Astrocyte (in vitro differentiated cells and primary cell): ENCODE data around the gene AMOTL1. TPM values are rescaled to one million over a fixed set of nuclear protein-coding genes. Genes with fewer than 3 reads are reported as not detected.
A peak's percentile ranks its signal among the peaks of the same experiment; 100 is the strongest.

Experiments
- DNase-seq: peaks from one replicate; pipeline ENCODE4 v3.0.0-alpha.2; 2010; ENCODE audit warnings: low read depth
- FAIRE-seq: peaks from 2 replicates; lab custom pipeline; 2011; peaks lifted over from hg19 to GRCh38; lab: Jason Lieb, UNC
- H2AFZ ChIP-seq: 2 replicates; pipeline ENCODE4 v1.6.0; 2012; ENCODE audit warnings: low read depth, low read length, inconsistent platforms
- H3K27ac ChIP-seq: 2 replicates; pipeline ENCODE4 v1.5.1; 2011; ENCODE audit warnings: low read depth, low read length, inconsistent platforms
- H3K27me3 ChIP-seq: 2 replicates; pipeline ENCODE4 v1.6.0; 2011; ENCODE audit warnings: low read length, inconsistent platforms; ENCODE audit not compliant: insufficient read depth
- H3K36me3 ChIP-seq: 2 replicates; pipeline ENCODE4 v1.5.1; 2011; ENCODE audit warnings: low read length, inconsistent platforms; ENCODE audit not compliant: insufficient read depth
- H3K4me1 ChIP-seq: 2 replicates; pipeline ENCODE4 v1.5.1; 2011; ENCODE audit warnings: low read length, inconsistent platforms; ENCODE audit not compliant: insufficient read depth
- H3K4me2 ChIP-seq: 2 replicates; pipeline ENCODE4 v1.6.0; 2012; ENCODE audit warnings: low read length, inconsistent platforms
- H3K4me3 ChIP-seq: 2 replicates; pipeline ENCODE4 v1.5.1; 2011; ENCODE audit warnings: low read depth, mild to moderate bottlenecking, low read length, inconsistent platforms; ENCODE audit not compliant: insufficient read depth
- H3K79me2 ChIP-seq: 2 replicates; pipeline ENCODE4 v1.6.0; 2012; ENCODE audit warnings: mild to moderate bottlenecking, low read length, inconsistent platforms; ENCODE audit not compliant: insufficient read depth
- H3K9ac ChIP-seq: 2 replicates; pipeline ENCODE4 v1.6.0; 2012; ENCODE audit warnings: mild to moderate bottlenecking, low read length, inconsistent platforms
- H3K9me3 ChIP-seq: 2 replicates; pipeline ENCODE4 v1.5.1; 2012; ENCODE audit warnings: low read depth, mild to moderate bottlenecking, low read length, inconsistent platforms; ENCODE audit not compliant: insufficient read depth
- H4K20me1 ChIP-seq: 2 replicates; pipeline ENCODE4 v1.6.0; 2012; ENCODE audit warnings: low read length, inconsistent platforms; ENCODE audit not compliant: insufficient read depth
- H3K27ac Mint-ChIP-seq: one replicate; pipeline ENCODE4 v1.8.0; 2021; ENCODE audit warnings: mild to moderate bottlenecking, mixed read lengths; ENCODE audit not compliant: unreplicated experiment
- H3K27me3 Mint-ChIP-seq: one replicate; pipeline ENCODE4 v1.8.0; 2021; ENCODE audit warnings: low read depth, mixed read lengths; ENCODE audit not compliant: unreplicated experiment
- H3K36me3 Mint-ChIP-seq: one replicate; pipeline ENCODE4 v1.8.0; 2021; ENCODE audit warnings: low read depth, mixed read lengths; ENCODE audit not compliant: unreplicated experiment
- H3K4me1 Mint-ChIP-seq: one replicate; pipeline ENCODE4 v1.8.0; 2021; ENCODE audit warnings: low read depth, mixed read lengths; ENCODE audit not compliant: unreplicated experiment
- H3K4me3 Mint-ChIP-seq: one replicate; pipeline ENCODE4 v1.8.0; 2021; ENCODE audit warnings: mild to moderate bottlenecking, moderate library complexity, mixed read lengths; ENCODE audit not compliant: unreplicated experiment
- H3K9me3 Mint-ChIP-seq: one replicate; pipeline ENCODE4 v1.8.0; 2021; ENCODE audit warnings: mild to moderate bottlenecking, mixed read lengths; ENCODE audit not compliant: unreplicated experiment
- EZH2 ChIP-seq: IDR thresholded peaks from 2 replicates; pipeline ENCODE4 v1.6.1; 2012; ENCODE audit warnings: mild to moderate bottlenecking, low read length, inconsistent platforms; ENCODE audit not compliant: insufficient read depth
- total RNA-seq: library from RNA; stranded (reverse); gene quantifications from 2 replicates; pipeline ENCODE4 v1.2.1, GENCODE V29; 2021
- TF ChIP-seq, protein P1 (sequence below): IDR thresholded peaks from 2 replicates; pipeline ENCODE4 v1.5.1; 2011; ENCODE audit warnings: low read depth, mild to moderate bottlenecking, inconsistent platforms, low read length, moderate library complexity; ENCODE audit not compliant: insufficient read depth

Gene AMOTL1
- total RNA-seq, 1 donor from 2014 or later = 47.8 TPM

DNA sequence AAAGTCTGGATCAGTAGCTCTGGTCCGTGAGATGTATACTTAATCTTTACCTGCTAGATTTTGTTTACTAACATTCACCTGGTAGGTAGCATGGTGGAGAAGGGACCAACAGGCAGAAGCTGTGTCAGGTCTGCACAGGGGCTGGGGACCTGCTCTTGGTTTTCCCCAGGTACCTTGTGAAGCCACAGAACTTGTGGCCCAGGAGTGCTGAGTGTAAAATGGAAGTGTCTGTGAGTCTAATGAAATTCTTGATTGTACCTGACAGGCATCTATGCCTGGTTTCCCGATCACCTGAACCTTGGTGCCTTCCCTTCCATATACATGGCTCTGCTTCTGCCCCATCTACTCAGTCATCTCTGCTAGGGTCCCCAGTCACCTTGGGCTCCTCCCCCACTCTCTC, 110.8 kb downstream of the AMOTL1 start:
- H3K27me3 Mint-ChIP-seq = no peaks in the 10 kb centered on the region
- peaks cover 41% of the 10 kb centered on the region for H3K36me3 Mint-ChIP-seq
- DNase-seq (no peak), FAIRE-seq (no peak)
- peaks cover 23% of the 10 kb centered on the region for H3K36me3 ChIP-seq
- no peak overlapping the region for H3K4me3 ChIP-seq
- H3K27me3 ChIP-seq = no peaks in the 10 kb centered on the region
- H3K4me2 ChIP-seq = no peak overlapping the region
- H3K9me3 ChIP-seq = no peaks in the 10 kb centered on the region
- H2AFZ ChIP-seq = no peak overlapping the region
- H3K79me2 ChIP-seq = peaks cover 4% of the 10 kb centered on the region
- H3K4me3 Mint-ChIP-seq = no peak overlapping the region
- H3K9me3 Mint-ChIP-seq = no peaks in the 10 kb centered on the region
- TF ChIP-seq EZH2 = no peak
- TF ChIP-seq, protein P1, sequence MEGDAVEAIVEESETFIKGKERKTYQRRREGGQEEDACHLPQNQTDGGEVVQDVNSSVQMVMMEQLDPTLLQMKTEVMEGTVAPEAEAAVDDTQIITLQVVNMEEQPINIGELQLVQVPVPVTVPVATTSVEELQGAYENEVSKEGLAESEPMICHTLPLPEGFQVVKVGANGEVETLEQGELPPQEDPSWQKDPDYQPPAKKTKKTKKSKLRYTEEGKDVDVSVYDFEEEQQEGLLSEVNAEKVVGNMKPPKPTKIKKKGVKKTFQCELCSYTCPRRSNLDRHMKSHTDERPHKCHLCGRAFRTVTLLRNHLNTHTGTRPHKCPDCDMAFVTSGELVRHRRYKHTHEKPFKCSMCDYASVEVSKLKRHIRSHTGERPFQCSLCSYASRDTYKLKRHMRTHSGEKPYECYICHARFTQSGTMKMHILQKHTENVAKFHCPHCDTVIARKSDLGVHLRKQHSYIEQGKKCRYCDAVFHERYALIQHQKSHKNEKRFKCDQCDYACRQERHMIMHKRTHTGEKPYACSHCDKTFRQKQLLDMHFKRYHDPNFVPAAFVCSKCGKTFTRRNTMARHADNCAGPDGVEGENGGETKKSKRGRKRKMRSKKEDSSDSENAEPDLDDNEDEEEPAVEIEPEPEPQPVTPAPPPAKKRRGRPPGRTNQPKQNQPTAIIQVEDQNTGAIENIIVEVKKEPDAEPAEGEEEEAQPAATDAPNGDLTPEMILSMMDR = no peak
- no peak overlapping the region for H3K9ac ChIP-seq
- peaks cover 28% of the 10 kb centered on the region for H3K4me1 ChIP-seq
- H3K27ac ChIP-seq = no peak overlapping the region
- H3K27ac Mint-ChIP-seq = no peak overlapping the region
- no peaks in the 10 kb centered on the region for H4K20me1 ChIP-seq
- H3K4me1 Mint-ChIP-seq = peaks cover 28% of the 10 kb centered on the region

DNA sequence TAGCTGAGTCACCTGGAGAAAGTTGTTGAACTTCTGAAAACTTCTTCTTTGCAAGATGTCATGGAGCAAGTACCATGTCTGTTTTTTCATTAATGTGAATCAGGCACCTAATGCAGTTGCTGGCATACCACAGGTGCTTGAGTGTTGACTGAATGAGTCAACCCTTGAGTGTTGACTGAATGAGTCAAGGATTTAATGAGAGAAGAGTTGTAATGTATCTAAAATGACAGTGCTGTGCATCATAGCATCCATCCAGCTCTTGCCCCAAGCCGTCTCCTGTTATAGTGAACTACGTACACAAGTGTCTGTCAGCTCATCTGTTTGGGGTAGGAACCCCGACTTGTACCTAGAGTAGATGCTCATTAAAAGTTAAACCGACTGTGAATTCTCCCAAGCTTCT, 112.1 kb downstream of the AMOTL1 start:
- no peaks in the 10 kb centered on the region for H3K9me3 ChIP-seq
- H3K4me3 ChIP-seq = no peak overlapping the region
- TF ChIP-seq, protein P1 = no peak
- TF ChIP-seq EZH2 = no peak
- peaks cover 29% of the 10 kb centered on the region for H3K36me3 ChIP-seq
- H3K4me2 ChIP-seq = no peak overlapping the region
- peaks cover 38% of the 10 kb centered on the region for H3K4me1 ChIP-seq
- H3K27me3 ChIP-seq = no peaks in the 10 kb centered on the region
- no peak overlapping the region for H3K9ac ChIP-seq
- no peak overlapping the region for H2AFZ ChIP-seq
- no peak overlapping the region for H3K4me3 Mint-ChIP-seq
- FAIRE-seq (no peak), DNase-seq (peak; percentile 61)
- H3K27ac ChIP-seq = no peak overlapping the region
- H3K4me1 Mint-ChIP-seq = peaks cover 28% of the 10 kb centered on the region
- H4K20me1 ChIP-seq = no peaks in the 10 kb centered on the region
- H3K9me3 Mint-ChIP-seq = no peaks in the 10 kb centered on the region
- no peak overlapping the region for H3K27ac Mint-ChIP-seq
- peaks cover 4% of the 10 kb centered on the region for H3K79me2 ChIP-seq
- no peaks in the 10 kb centered on the region for H3K27me3 Mint-ChIP-seq
- peaks cover 40% of the 10 kb centered on the region for H3K36me3 Mint-ChIP-seq

DNA sequence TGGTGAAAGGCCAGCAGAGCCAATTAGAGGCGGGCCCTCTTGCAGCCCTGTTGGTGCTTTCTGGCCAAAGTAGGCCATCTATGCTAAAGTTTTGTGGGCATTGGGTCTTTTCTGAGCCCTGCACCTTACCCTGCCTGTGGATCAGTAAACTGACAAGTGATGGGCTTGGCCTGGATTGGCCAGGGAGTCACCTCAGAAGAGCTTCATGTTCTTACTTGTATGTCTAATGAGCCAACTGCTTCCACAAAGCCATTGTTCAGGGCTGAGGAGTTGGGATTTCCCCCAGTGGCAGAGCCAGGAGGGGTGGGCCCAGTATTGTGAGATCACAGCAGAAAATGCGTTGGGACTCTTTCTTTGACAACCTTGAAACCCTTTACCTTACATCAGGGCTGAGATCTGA, 114.8 kb downstream of the AMOTL1 start:
- TF ChIP-seq EZH2 = no peak
- TF ChIP-seq, protein P1 = no peak
- Histone ChIP-seq H3K4me2 (no peak overlapping the region), H3K79me2 (peaks cover 4% of the 10 kb centered on the region), H3K36me3 (peaks cover 22% of the 10 kb centered on the region), H3K4me1 (peaks cover 21% of the 10 kb centered on the region), H2AFZ (no peak overlapping the region), H4K20me1 (no peaks in the 10 kb centered on the region), H3K4me3 (no peak overlapping the region), H3K27me3 (no peaks in the 10 kb centered on the region), H3K9me3 (no peaks in the 10 kb centered on the region), H3K9ac (no peak overlapping the region), H3K27ac (no peak overlapping the region)
- Mint-ChIP-seq H3K27me3 (no peaks in the 10 kb centered on the region), H3K9me3 (peaks cover 10% of the 10 kb centered on the region), H3K27ac (no peak overlapping the region), H3K4me3 (no peak overlapping the region), H3K36me3 (peaks cover 42% of the 10 kb centered on the region), H3K4me1 (peaks cover 4% of the 10 kb centered on the region)
- FAIRE-seq (no peak), DNase-seq (no peak)
